ENCODE measurements around the gene TAOK1.

Gene TAOK1

GRCh38 chr17:29559640-29560039, 169.5 kb downstream of the TAOK1 start:
- peaks cover 8% of the 10 kb centered on the region for H3K79me2 ChIP-seq (ENCODE audit: low read length)
- no peak for TF ChIP-seq CTCF (IDR thresholded peaks at IDR 0.05; ENCODE audit: low read depth, low read length)
- no peak for TF ChIP-seq EZH2phosphoT487 (IDR thresholded peaks at IDR 0.05; ENCODE audit: low read depth)
- H3K4me3 ChIP-seq (ENCODE audit: low read length) = no peak overlapping the region

GRCh38 chr17:29560316-29560715, 170.2 kb downstream of the TAOK1 start:
- H3K36me3 ChIP-seq (replicated peaks; ENCODE audit: low read depth, low read length) = peaks cover 18% of the 10 kb centered on the region
- H3K27ac ChIP-seq (ENCODE audit: low read length) = peak overlapping the region; percentile 29
- H3K4me2 ChIP-seq (ENCODE audit: low read length) = peak overlapping the region; percentile 61
- peaks cover 13% of the 10 kb centered on the region for H3K79me2 ChIP-seq (ENCODE audit: low read length)
- peak overlapping the region; percentile 50 for H3K4me3 ChIP-seq (ENCODE audit: low read length)
- peaks cover 37% of the 10 kb centered on the region for H3K4me1 ChIP-seq (ENCODE audit: low read length)
- TF ChIP-seq CTCF (IDR thresholded peaks at IDR 0.05; ENCODE audit: low read depth, low read length) = no peak
- no peak for TF ChIP-seq EZH2phosphoT487 (IDR thresholded peaks at IDR 0.05; ENCODE audit: low read depth)
- H3K9ac ChIP-seq (ENCODE audit: low read length) = no peak overlapping the region
- H3K27me3 ChIP-seq (ENCODE audit: low read depth, low read length) = no peaks in the 10 kb centered on the region
- H4K20me1 ChIP-seq (ENCODE audit: insufficient read depth, low read length) = peaks cover 4% of the 10 kb centered on the region; the same call in 1 of the 2 replicates
- H2AFZ ChIP-seq (ENCODE audit: low read depth, low read length) = no peak overlapping the region
- H3K9me3 ChIP-seq (ENCODE audit: insufficient read depth, low read length) = no peaks in the 10 kb centered on the region

More at GRCh38 chr17:29559640-29560039, 169.5 kb downstream of the TAOK1 start:
- peaks cover 42% of the 10 kb centered on the region for H3K4me1 ChIP-seq (ENCODE audit: low read length)
- no peaks in the 10 kb centered on the region for H3K9me3 ChIP-seq (ENCODE audit: insufficient read depth, low read length)
- H3K4me2 ChIP-seq (ENCODE audit: low read length) = peak overlapping the region; percentile 61; the same call in 1 of the 2 replicates
- no peaks in the 10 kb centered on the region for H3K27me3 ChIP-seq (ENCODE audit: low read depth, low read length)
- H3K36me3 ChIP-seq (replicated peaks; ENCODE audit: low read depth, low read length) = peaks cover 18% of the 10 kb centered on the region
- H2AFZ ChIP-seq (ENCODE audit: low read depth, low read length) = no peak overlapping the region
- H3K27ac ChIP-seq (ENCODE audit: low read length) = 0 out of 2 replicates have a peak overlapping the region, but pooled peaks have one; percentile 29
- no peak overlapping the region for H3K9ac ChIP-seq (ENCODE audit: low read length)
- peaks cover 4% of the 10 kb centered on the region; the same call in 1 of the 2 replicates for H4K20me1 ChIP-seq (ENCODE audit: insufficient read depth, low read length)

GRCh38 chr17:29561554-29562517, 171.7 kb downstream of the TAOK1 start:
- peaks cover 26% of the 10 kb centered on the region for H3K79me2 ChIP-seq (ENCODE audit: low read length)
- TF ChIP-seq CTCF (IDR thresholded peaks at IDR 0.05; ENCODE audit: low read depth, low read length) (no peak), EZH2phosphoT487 (IDR thresholded peaks at IDR 0.05; ENCODE audit: low read depth) (no peak)
- no peak overlapping the region for H2AFZ ChIP-seq (ENCODE audit: low read depth, low read length)
- H3K27me3 ChIP-seq (ENCODE audit: low read depth, low read length) = no peaks in the 10 kb centered on the region
- no peak overlapping the region for H3K27ac ChIP-seq (ENCODE audit: low read length)
- no peak overlapping the region for H3K4me2 ChIP-seq (ENCODE audit: low read length)
- no peak overlapping the region for H3K4me3 ChIP-seq (ENCODE audit: low read length)
- H4K20me1 ChIP-seq (ENCODE audit: insufficient read depth, low read length) = peaks cover 4% of the 10 kb centered on the region; the same call in 1 of the 2 replicates
- H3K9me3 ChIP-seq (ENCODE audit: insufficient read depth, low read length) = no peaks in the 10 kb centered on the region
- peaks cover 18% of the 10 kb centered on the region for H3K36me3 ChIP-seq (replicated peaks; ENCODE audit: low read depth, low read length)
- no peak overlapping the region for H3K9ac ChIP-seq (ENCODE audit: low read length)
- H3K4me1 ChIP-seq (ENCODE audit: low read length) = peaks cover 31% of the 10 kb centered on the region

GRCh38 chr17:29562615-29563014, 172.5 kb downstream of the TAOK1 start:
- H3K27ac ChIP-seq (ENCODE audit: low read length) = no peak overlapping the region
- H3K79me2 ChIP-seq (ENCODE audit: low read length) = peaks cover 26% of the 10 kb centered on the region
- H2AFZ ChIP-seq (ENCODE audit: low read depth, low read length) = no peak overlapping the region
- H3K9me3 ChIP-seq (ENCODE audit: insufficient read depth, low read length) = no peaks in the 10 kb centered on the region
- H4K20me1 ChIP-seq (ENCODE audit: insufficient read depth, low read length) = peaks cover 4% of the 10 kb centered on the region; the same call in 1 of the 2 replicates
- H3K27me3 ChIP-seq (ENCODE audit: low read depth, low read length) = no peaks in the 10 kb centered on the region
- TF ChIP-seq EZH2phosphoT487 (IDR thresholded peaks at IDR 0.05; ENCODE audit: low read depth) = no peak
- no peak for TF ChIP-seq CTCF (IDR thresholded peaks at IDR 0.05; ENCODE audit: low read depth, low read length)
- H3K9ac ChIP-seq (ENCODE audit: low read length) = no peak overlapping the region
- H3K4me3 ChIP-seq (ENCODE audit: low read length) = no peak overlapping the region
- peaks cover 18% of the 10 kb centered on the region for H3K36me3 ChIP-seq (replicated peaks; ENCODE audit: low read depth, low read length)
- peaks cover 28% of the 10 kb centered on the region for H3K4me1 ChIP-seq (ENCODE audit: low read length)
- no peak overlapping the region for H3K4me2 ChIP-seq (ENCODE audit: low read length)

Data from OCI-LY3 (cell line).